ENCODE results near the gene DPF3.

- TF ChIP-seq POLR2A (IDR thresholded peaks at IDR 0.05) (no peak), CTCF (IDR thresholded peaks at IDR 0.05 in 4 of 5, conservative IDR thresholded peaks at IDR 0.05 in 1 of 5) (no peak)
Observed at GRCh38 chr14:72756967-72757366, 136.9 kb downstream of the DPF3 start.

All from gastrocnemius medialis (tissue), 4 donors.